Urinary bladder (tissue), 4 donors: ENCODE measurements around the gene FAM53B. TPM values are rescaled to one million over a fixed set of nuclear protein-coding genes. Genes with fewer than 3 reads are reported as not detected.
A peak's percentile ranks its signal among the peaks of the same experiment; 100 is the strongest.

Experiments
- DNase-seq: peaks from one replicate; pipeline ENCODE4 v3.0.0-alpha.2; 2015; ENCODE audit errors: extremely low spot score
- H3K27ac ChIP-seq: one replicate; pipeline ENCODE4 v1.5.1; 2013; ENCODE audit warnings: low read depth, mild to moderate bottlenecking, moderate library complexity
- H3K36me3 ChIP-seq: one replicate; pipeline ENCODE4 v1.6.1; 2013; ENCODE audit warnings: mild to moderate bottlenecking, moderate library complexity; ENCODE audit not compliant: insufficient read depth
- H3K4me1 ChIP-seq: one replicate; pipeline ENCODE4 v1.6.1; 2013; ENCODE audit warnings: mild to moderate bottlenecking, moderate library complexity; ENCODE audit not compliant: insufficient read depth
- H3K4me3 ChIP-seq: one replicate; pipeline ENCODE4 v1.5.1; 2013; ENCODE audit warnings: low read depth, low read length
- WGBS: extraction: QIAGEN DNeasy Blood & Tissue Kit; methylation state at CpG from one replicate; pipeline ENCODE4 v1.1.7; 2013; 5-methylcytosine and 5-hydroxymethylcytosine counted together
- polyA plus RNA-seq: library from polyadenylated mRNA; stranded (reverse); fragments of 200-250 nt; gene quantifications from one replicate; pipeline ENCODE4 v1.2.3, GENCODE V29; 2013
- total RNA-seq: library from RNA; depleted of rRNA; stranded (reverse); fragments of >200 nt; gene quantifications from one replicate; pipeline ENCODE4 v1.2.3, GENCODE V29; 2014
- donor health status: healthy with polysubstance abuse.
- donor health status: healthy.

The FAM53B gene
- total and polyA plus RNA-seq, 2 donors: 15.9 to 19.8 TPM

- DNase-seq: no peak
- no peak overlapping the region for H3K4me3 ChIP-seq
- no peaks in the 10 kb centered on the region for H3K4me1 ChIP-seq
- 79% methylated on average over 12 of the region's 12 CpGs for WGBS
- H3K27ac ChIP-seq: no peak overlapping the region
- peaks cover under 1% of the 10 kb centered on the region for H3K36me3 ChIP-seq
Observed at GRCh38 chr10:124686707-124687376, 57.3 kb downstream of the FAM53B start.

GRCh38 chr10:124685261-124685660, 58.9 kb downstream of the FAM53B start:
- WGBS: 74% methylated on average over 12 of the region's 12 CpGs

GRCh38 chr10:124683814-124684213, 60.4 kb downstream of the FAM53B start:
- H3K4me3 ChIP-seq: no peak overlapping the region

More at GRCh38 chr10:124685261-124685660, 58.9 kb downstream of the FAM53B start:
- H3K36me3 ChIP-seq: peaks cover 3% of the 10 kb centered on the region
- H3K27ac ChIP-seq: no peak overlapping the region
- H3K4me1 ChIP-seq: no peaks in the 10 kb centered on the region
- no peak overlapping the region for H3K4me3 ChIP-seq
- no peak for DNase-seq

GRCh38 chr10:124681626-124682552, 62.3 kb downstream of the FAM53B start:
- Histone ChIP-seq H3K4me3 (no peak overlapping the region), H3K27ac (no peak overlapping the region), H3K4me1 (peaks cover 4% of the 10 kb centered on the region), H3K36me3 (peaks cover 3% of the 10 kb centered on the region)
- 96% methylated on average over 36 of the region's 36 CpGs for WGBS
- DNase-seq: no peak

More at GRCh38 chr10:124683814-124684213, 60.4 kb downstream of the FAM53B start:
- WGBS: 57% methylated on average over 5 of the region's 5 CpGs
- Histone ChIP-seq H3K36me3 (peaks cover 3% of the 10 kb centered on the region), H3K4me1 (no peaks in the 10 kb centered on the region), H3K27ac (peak overlapping the region; percentile 13)
- no peak for DNase-seq

GRCh38 chr10:124681091-124681490, 63.1 kb downstream of the FAM53B start:
- no peak for DNase-seq
- Histone ChIP-seq H3K4me3 (no peak overlapping the region), H3K36me3 (peaks cover 3% of the 10 kb centered on the region), H3K4me1 (peaks cover 4% of the 10 kb centered on the region), H3K27ac (no peak overlapping the region)
- 92% methylated on average over 5 of the region's 5 CpGs for WGBS

- Histone ChIP-seq H3K4me3 (no peak overlapping the region), H3K27ac (no peak overlapping the region), H3K36me3 (peaks cover 3% of the 10 kb centered on the region), H3K4me1 (peaks cover 4% of the 10 kb centered on the region)
- WGBS: 83% methylated on average over 7 of the region's 7 CpGs
- no peak for DNase-seq
Observed at GRCh38 chr10:124680675-124681074, 63.5 kb downstream of the FAM53B start.

- 90% methylated on average over 8 of the region's 8 CpGs for WGBS
- peaks cover 3% of the 10 kb centered on the region for H3K36me3 ChIP-seq
- peaks cover 4% of the 10 kb centered on the region for H3K4me1 ChIP-seq
- no peak overlapping the region for H3K27ac ChIP-seq
- H3K4me3 ChIP-seq: no peak overlapping the region
- DNase-seq: no peak
Observed at GRCh38 chr10:124679401-124679800, 64.8 kb downstream of the FAM53B start.

- H3K36me3 ChIP-seq: peaks cover 3% of the 10 kb centered on the region
- H3K4me1 ChIP-seq: peaks cover 4% of the 10 kb centered on the region
- no peak overlapping the region for H3K4me3 ChIP-seq
- H3K27ac ChIP-seq: no peak overlapping the region
- WGBS: 80% methylated on average over 12 of the region's 12 CpGs
- no peak for DNase-seq
Observed at GRCh38 chr10:124678557-124679240, 65.5 kb downstream of the FAM53B start.

GRCh38 chr10:124677749-124678556, 66.2 kb downstream of the FAM53B start:
- peaks cover 4% of the 10 kb centered on the region for H3K4me1 ChIP-seq

GRCh38 chr10:124677293-124677699, 66.9 kb downstream of the FAM53B start:
- H3K27ac ChIP-seq: no peak overlapping the region
- H3K4me1 ChIP-seq: peaks cover 4% of the 10 kb centered on the region
- H3K4me3 ChIP-seq: no peak overlapping the region
- WGBS: 92% methylated on average over 10 of the region's 10 CpGs
- peaks cover 3% of the 10 kb centered on the region for H3K36me3 ChIP-seq
- no peak for DNase-seq

More at GRCh38 chr10:124677749-124678556, 66.2 kb downstream of the FAM53B start:
- no peak overlapping the region for H3K4me3 ChIP-seq
- H3K27ac ChIP-seq: no peak overlapping the region
- peaks cover 3% of the 10 kb centered on the region for H3K36me3 ChIP-seq
- WGBS: 73% methylated on average over 10 of the region's 10 CpGs
- no peak for DNase-seq

- no peaks in the 10 kb centered on the region for H3K36me3 ChIP-seq
- peaks cover 4% of the 10 kb centered on the region for H3K4me1 ChIP-seq
- 71% methylated on average over 15 of the region's 15 CpGs for WGBS
- no peak for DNase-seq
- no peak overlapping the region for H3K4me3 ChIP-seq
- H3K27ac ChIP-seq: no peak overlapping the region
Observed at GRCh38 chr10:124676416-124677062, 67.6 kb downstream of the FAM53B start.

GRCh38 chr10:124675824-124676223, 68.4 kb downstream of the FAM53B start:
- 94% methylated on average over 4 of the region's 4 CpGs for WGBS
- Histone ChIP-seq H3K36me3 (no peaks in the 10 kb centered on the region), H3K4me3 (no peak overlapping the region), H3K27ac (no peak overlapping the region), H3K4me1 (peaks cover 4% of the 10 kb centered on the region)
- no peak for DNase-seq
